Naive thymus-derived CD4-positive, alpha-beta T cell (primary cell): ENCODE results near the gene SLC22A23. TPM values are rescaled to one million over a fixed set of nuclear protein-coding genes. Genes with fewer than 3 reads are reported as not detected.
A peak's percentile ranks its signal among the peaks of the same experiment; 100 is the strongest.

Experiments used
- ATAC-seq: fragments of 150-1000 bp; cut with Tn5 transposase; 2 replicates; pipeline ENCODE4 v1.10.0; 2021; ENCODE audit warnings: mild to moderate bottlenecking, moderate library complexity
- CTCF ChIA-PET: fragments of 350-600 bp; sonication (Branson Sonifier 250); formaldehyde crosslinking; loops from one replicate; lab custom pipeline; 2021; ENCODE audit warnings: antibody characterized with exemption; lab: Charles Lee
- POLR2A ChIA-PET: fragments of 350-600 bp; sonication (Branson Sonifier 250); formaldehyde crosslinking; loops from one replicate; lab custom pipeline; 2021; ENCODE audit warnings: antibody characterized with exemption, inconsistent platforms; lab: Charles Lee
- DNase-seq, 9 donors: peaks; one replicate each; pipeline versions ENCODE4 v3.0.0 to v3.0.0-alpha.2; 2020 to 2022; ENCODE audit warnings: mixed read lengths in 1 of 9
- H3K27ac ChIP-seq: one replicate; pipeline ENCODE4 v1.7.0; 2013; ENCODE audit warnings: mild to moderate bottlenecking, low read depth, low read length, moderate library complexity
- H3K27me3 ChIP-seq, 2 donors: one replicate each; pipeline ENCODE4 v1.7.0; 2013; ENCODE audit warnings: low read length in 2 of 2, mild to moderate bottlenecking in 2 of 2, moderate library complexity in 2 of 2; ENCODE audit not compliant: control insufficient read depth in 2 of 2, insufficient read depth in 2 of 2
- H3K36me3 ChIP-seq, 3 experiments: 1 replicate in 2 of 3; 2 replicates in 1 of 3; pipeline ENCODE4 v1.7.0; 2013; ENCODE audit warnings: low read length in 3 of 3, mild to moderate bottlenecking in 3 of 3, moderate library complexity in 1 of 3; ENCODE audit not compliant: insufficient read depth in 3 of 3, control insufficient read depth in 2 of 3
- H3K4me1 ChIP-seq, 2 donors: one replicate each; pipeline ENCODE4 v1.7.0; 2013; ENCODE audit warnings: low read length in 2 of 2, mild to moderate bottlenecking in 2 of 2, moderate library complexity in 1 of 2; ENCODE audit not compliant: control insufficient read depth in 2 of 2, insufficient read depth in 2 of 2
- H3K4me3 ChIP-seq: 2 replicates; pipeline ENCODE4 v1.7.0; 2013; ENCODE audit warnings: mild to moderate bottlenecking, low read length
- H3K9me3 ChIP-seq, 3 experiments: 1 replicate in 2 of 3; 2 replicates in 1 of 3; pipeline ENCODE4 v1.7.0; 2013; ENCODE audit warnings: low read length in 3 of 3; ENCODE audit not compliant: control insufficient read depth in 2 of 3
- H3K27ac Mint-ChIP-seq, 9 donors: one replicate each; pipeline ENCODE4 v1.8.0; 2020 to 2022; ENCODE audit warnings: mixed read lengths in 9 of 9, mild to moderate bottlenecking in 8 of 9, moderate library complexity in 5 of 9, inconsistent platforms in 2 of 9
- H3K27me3 Mint-ChIP-seq, 5 donors: one replicate each; pipeline ENCODE4 v1.8.0; 2021 to 2022; ENCODE audit warnings: mixed read lengths in 5 of 5, mild to moderate bottlenecking in 1 of 5
- H3K36me3 Mint-ChIP-seq, 5 donors: one replicate each; pipeline ENCODE4 v1.8.0; 2020 to 2022; ENCODE audit warnings: mixed read lengths in 5 of 5, mild to moderate bottlenecking in 3 of 5, inconsistent platforms in 1 of 5
- H3K4me1 Mint-ChIP-seq, 7 donors: one replicate each; pipeline ENCODE4 v1.8.0; 2020 to 2022; ENCODE audit warnings: mixed read lengths in 7 of 7, mild to moderate bottlenecking in 3 of 7, inconsistent platforms in 1 of 7
- H3K4me3 Mint-ChIP-seq, 10 donors: one replicate each; pipeline ENCODE4 v1.8.0; 2020 to 2022; ENCODE audit warnings: mild to moderate bottlenecking in 10 of 10, mixed read lengths in 10 of 10, moderate library complexity in 6 of 10, inconsistent platforms in 2 of 10
- H3K9me3 Mint-ChIP-seq, 11 donors: one replicate each; pipeline ENCODE4 v1.8.0; 2020 to 2022; ENCODE audit warnings: mixed read lengths in 11 of 11, mild to moderate bottlenecking in 4 of 11, inconsistent platforms in 1 of 11, moderate library complexity in 1 of 11
- intact Hi-C, 2 donors: fragments of 100-400 bp; cut with micrococcal nuclease; formaldehyde crosslinking; loops; one replicate each; pipeline ENCODE4 v1.15.1; 2023
- polyA plus RNA-seq, 2 donors: library from polyadenylated mRNA; unstranded; fragments of 300-500 nt; fragmentation: Illumina TruSeq; gene quantifications; one replicate each; pipeline ENCODE4 v1.2.3, GENCODE V29; 2021
- total RNA-seq, 6 experiments: library from RNA in 5 of 6; stranded (reverse) in 5 of 6; gene quantifications; 1 replicate in 5 of 6; 2 replicates in 1 of 6; pipeline ENCODE4 v1.2.3 and lab custom pipeline; 2021 to 2026

The SLC22A23 gene
- total and polyA plus RNA-seq, 7 experiments from 2014 or later, result 1.1 to 23.8 (median 13.6) TPM

DNA sequence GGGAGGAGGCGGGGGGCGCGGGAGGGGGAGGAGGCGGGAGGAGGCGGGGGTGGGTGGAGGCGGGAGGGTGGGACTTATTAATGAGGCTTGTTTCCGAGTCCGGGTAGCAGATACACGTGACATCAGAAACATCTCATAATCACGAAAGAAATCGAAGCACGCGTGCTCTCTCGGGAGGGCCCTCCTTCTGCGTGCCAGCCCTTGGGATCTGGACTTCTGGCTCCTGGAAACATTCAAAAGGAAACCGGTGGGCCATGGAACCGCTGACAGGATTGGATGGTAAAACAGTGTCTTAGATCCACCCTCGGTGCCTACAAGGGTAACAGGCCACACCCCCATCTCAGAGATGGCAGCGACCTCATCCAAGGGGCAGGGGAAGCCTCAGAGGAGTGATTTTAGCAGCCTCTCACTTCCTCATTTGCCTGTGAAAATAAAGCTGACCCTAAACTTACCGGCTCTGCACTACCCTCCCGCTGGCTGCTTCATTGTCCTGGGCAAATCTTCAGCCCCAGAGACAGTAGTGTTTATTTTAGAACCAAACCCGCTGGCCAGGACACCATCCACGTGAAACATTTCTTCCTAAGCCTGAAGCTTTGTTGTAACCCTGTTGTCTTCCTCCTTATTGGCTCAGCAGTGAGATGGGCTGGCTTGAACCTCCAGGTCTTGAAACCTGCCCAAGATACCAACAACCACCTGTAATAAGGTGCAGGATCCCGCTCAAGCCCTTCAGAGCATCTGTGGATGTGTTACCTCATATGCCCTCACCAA lies 100.6 kb downstream of the SLC22A23 start:
- Mint-ChIP-seq H3K27ac (peak overlapping the region in 8 of 9 donors; percentile 92 to 100 (median 98)), H3K36me3 (peaks cover 0 to 4% (median 0%) of the 10 kb centered on the region in 5 donors), H3K4me3 (peak overlapping the region; percentile 76 to 99 (median 88)), H3K9me3 (peaks cover 0 to 6% (median 0%) of the 10 kb centered on the region in 11 donors), H3K4me1 (peaks cover 14 to 79% (median 58%) of the 10 kb centered on the region in 7 donors), H3K27me3 (peaks cover 0 to 43% (median 0%) of the 10 kb centered on the region in 5 donors)
- peak; percentile 89 for ATAC-seq
- POLR2A ChIA-PET, result interaction anchor here (0.8 to 1.3 kb wide), 4 partner anchors 9 to 23 kb away, joined by 3 to 5 read pairs (median 3); no protein-coding TSS in a partner anchor
- intact Hi-C loops, result loop anchor here (1.0 to 5.0 kb wide), 13 partner anchors 15 to 1421 kb away; partner anchors contain the start of genes BPHL (in 1 of the 2), CDYL (in 1 of the 2), ECI2 (in 1 of the 2) and FAM50B (in 1 of the 2)
- no peaks in the 10 kb centered on the region for H3K36me3 ChIP-seq
- no peaks in the 10 kb centered on the region for H3K27me3 ChIP-seq
- peak overlapping the region; percentile 65 for H3K4me3 ChIP-seq
- CTCF ChIA-PET, result no interaction called here
- peak in 8 of 9 donors; percentile 31 to 86 (median 78) for DNase-seq
- peak overlapping the region; percentile 78 for H3K27ac ChIP-seq
- no peaks in the 10 kb centered on the region for H3K9me3 ChIP-seq
- H3K4me1 ChIP-seq, result peaks cover 7 to 27% of the 10 kb centered on the region in 2 donors

GRCh38 chr6:3355358-3356055 lies 101.3 kb downstream of the SLC22A23 start:
- Histone ChIP-seq H3K4me3 (peak overlapping the region; percentile 63), H3K27ac (peak overlapping the region; percentile 78), H3K4me1 (peaks cover 7 to 27% of the 10 kb centered on the region in 2 donors), H3K27me3 (no peaks in the 10 kb centered on the region), H3K36me3 (no peaks in the 10 kb centered on the region), H3K9me3 (no peaks in the 10 kb centered on the region)
- H3K4me3 Mint-ChIP-seq, result peak overlapping the region; percentile 76 to 99 (median 89)
- POLR2A ChIA-PET, result interaction anchor here (0.7 to 1.3 kb wide), 7 partner anchors 8 to 1649 kb away, joined by 3 to 7 read pairs (median 3); no protein-coding TSS in a partner anchor
- peak; percentile 52 for ATAC-seq
- peaks cover 14 to 79% (median 58%) of the 10 kb centered on the region in 7 donors for H3K4me1 Mint-ChIP-seq
- peaks cover 0 to 5% (median 0%) of the 10 kb centered on the region in 11 donors for H3K9me3 Mint-ChIP-seq
- intact Hi-C loops, result loop anchor here (1.0 to 5.0 kb wide), 16 partner anchors 16 to 1422 kb away; partner anchors contain the start of genes BPHL (in 1 of the 2), CDYL (in 1 of the 2), ECI2 (in 1 of the 2) and FAM50B (in 1 of the 2)
- peak in 7 of 9 donors; percentile 45 to 69 (median 62) for DNase-seq
- CTCF ChIA-PET, result no interaction called here
- peak overlapping the region; percentile 74 to 100 (median 97) for H3K27ac Mint-ChIP-seq
- H3K27me3 Mint-ChIP-seq, result peaks cover 0 to 43% (median 0%) of the 10 kb centered on the region in 5 donors
- peaks cover 0 to 4% (median 0%) of the 10 kb centered on the region in 5 donors for H3K36me3 Mint-ChIP-seq

DNA sequence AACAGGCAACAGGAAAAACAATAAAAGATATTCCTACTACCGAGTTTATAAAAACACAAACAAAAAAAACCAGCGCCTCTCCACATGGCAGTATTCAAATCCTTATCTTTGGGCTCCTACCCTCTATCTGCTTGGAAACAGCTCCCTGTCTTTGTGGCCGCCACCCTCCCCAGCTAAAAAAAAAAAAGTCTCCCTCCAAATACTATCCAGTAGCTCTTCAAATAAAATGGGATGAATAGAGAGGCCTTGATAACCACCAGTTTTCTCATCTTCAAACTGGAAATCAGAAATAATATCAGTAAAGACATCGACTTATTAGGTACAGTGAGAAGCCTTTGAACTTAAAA lies 101.9 kb downstream of the SLC22A23 start:
- POLR2A ChIA-PET, result interaction anchor here (0.7 to 0.9 kb wide), 4 partner anchors 17 to 1649 kb away, joined by 3 to 7 read pairs (median 3); no protein-coding TSS in a partner anchor
- CTCF ChIA-PET, result interaction anchor here (0.7 kb wide), 1 partner anchor 100 kb away, joined by 3 read pairs; no protein-coding TSS in a partner anchor
- peak overlapping the region; percentile 78 for H3K27ac ChIP-seq
- no peak overlapping the region for H3K4me3 ChIP-seq
- H3K27me3 ChIP-seq, result no peaks in the 10 kb centered on the region
- DNase-seq (no peak), ATAC-seq (no peak)
- Mint-ChIP-seq H3K36me3 (peaks cover 0 to 4% (median 0%) of the 10 kb centered on the region in 5 donors), H3K4me1 (peaks cover 14 to 79% (median 58%) of the 10 kb centered on the region in 7 donors), H3K9me3 (peaks cover 0 to 5% (median 0%) of the 10 kb centered on the region in 11 donors), H3K27ac (peak overlapping the region in 8 of 9 donors; percentile 92 to 100 (median 98)), H3K4me3 (peak overlapping the region in 9 of 10 donors; percentile 83 to 99 (median 91)), H3K27me3 (peaks cover 0 to 43% (median 0%) of the 10 kb centered on the region in 5 donors)
- H3K9me3 ChIP-seq, result no peaks in the 10 kb centered on the region
- no peaks in the 10 kb centered on the region for H3K36me3 ChIP-seq
- intact Hi-C loops, result loop anchor here (1.0 to 5.0 kb wide), 6 partner anchors 56 to 1422 kb away; partner anchors contain the start of genes CDYL (in 1 of the 2) and WRNIP1 (in 1 of the 2)
- peaks cover 7 to 27% of the 10 kb centered on the region in 2 donors for H3K4me1 ChIP-seq

DNA sequence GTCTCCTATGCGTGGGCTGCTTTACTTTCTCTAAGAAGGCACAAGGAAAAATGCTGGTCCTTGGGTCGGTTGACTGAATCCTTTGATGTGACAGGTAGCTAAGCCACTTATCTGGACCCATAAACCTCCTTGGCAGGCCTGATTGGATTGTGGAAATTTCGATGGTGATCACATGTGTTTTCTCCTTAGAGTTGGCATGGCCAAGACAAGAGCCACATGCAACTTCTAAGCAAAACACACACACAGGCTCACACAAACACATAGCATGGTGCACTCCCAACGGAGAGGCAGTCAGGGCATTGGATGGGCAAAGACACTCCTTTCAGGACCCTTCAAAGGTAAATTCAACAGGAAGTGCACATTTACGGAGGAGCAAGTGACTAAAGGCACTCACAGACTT lies 102.9 kb downstream of the SLC22A23 start:
- peak overlapping the region in 9 of 10 donors; percentile 25 to 99 (median 85) for H3K4me3 Mint-ChIP-seq
- H3K9me3 Mint-ChIP-seq, result peaks cover 0 to 5% (median 0%) of the 10 kb centered on the region in 11 donors
- DNase-seq, result no peak
- no peaks in the 10 kb centered on the region for H3K9me3 ChIP-seq
- H3K4me1 Mint-ChIP-seq, result peaks cover 12 to 76% (median 60%) of the 10 kb centered on the region in 7 donors
- peaks cover 0 to 39% (median 5%) of the 10 kb centered on the region in 5 donors for H3K27me3 Mint-ChIP-seq
- H3K36me3 ChIP-seq, result no peaks in the 10 kb centered on the region
- peaks cover 0 to 14% (median 4%) of the 10 kb centered on the region in 5 donors for H3K36me3 Mint-ChIP-seq
- H3K4me1 ChIP-seq, result peaks cover 7 to 27% of the 10 kb centered on the region in 2 donors
- intact Hi-C loops, result loop anchor here in 1 of 2 donors (2.0 kb wide), 1 partner anchor 57 kb away; no protein-coding TSS in a partner anchor
- H3K27ac ChIP-seq, result no peak overlapping the region
- no peak overlapping the region for H3K4me3 ChIP-seq
- no peak for ATAC-seq
- H3K27ac Mint-ChIP-seq, result peak overlapping the region in 7 of 9 donors; percentile 5 to 100 (median 96)
- POLR2A ChIA-PET, result no interaction called here
- CTCF ChIA-PET, result no interaction called here
- no peaks in the 10 kb centered on the region for H3K27me3 ChIP-seq

- Histone ChIP-seq H3K36me3 (no peaks in the 10 kb centered on the region), H3K9me3 (no peaks in the 10 kb centered on the region), H3K4me1 (peaks cover 7 to 27% of the 10 kb centered on the region in 2 donors), H3K27ac (no peak overlapping the region), H3K27me3 (no peaks in the 10 kb centered on the region), H3K4me3 (no peak overlapping the region)
- peak overlapping the region in 5 of 10 donors; percentile 58 to 99 (median 85) for H3K4me3 Mint-ChIP-seq
- ChIA-PET CTCF (no interaction called here), POLR2A (no interaction called here)
- peaks cover 0 to 5% (median 0%) of the 10 kb centered on the region in 11 donors for H3K9me3 Mint-ChIP-seq
- intact Hi-C loops, result no loop called here
- peaks cover 0 to 14% (median 4%) of the 10 kb centered on the region in 5 donors for H3K36me3 Mint-ChIP-seq
- H3K27ac Mint-ChIP-seq, result peak overlapping the region in 7 of 9 donors; percentile 5 to 100 (median 92)
- H3K4me1 Mint-ChIP-seq, result peaks cover 12 to 75% (median 60%) of the 10 kb centered on the region in 7 donors
- ATAC-seq (no peak), DNase-seq (no peak)
- peaks cover 0 to 39% (median 5%) of the 10 kb centered on the region in 5 donors for H3K27me3 Mint-ChIP-seq
These were observed 103.5 kb downstream of the SLC22A23 start for GRCh38 chr6:3353213-3353903.
